ENCODE measurements around the gene S100A1.
"Not testable (repeated sequence)": the region's sequence is repeated elsewhere in the genome, so short reads cannot be mapped to it uniquely, and the experiment has no call there.

The S100A1 gene

GRCh38 chr1:153629971-153630370 is 1.7 kb downstream of the S100A1 start:
- no peak for FAIRE-seq
- DNase-seq (ENCODE audit: insufficient read length, low spot score): no peak

DNA sequence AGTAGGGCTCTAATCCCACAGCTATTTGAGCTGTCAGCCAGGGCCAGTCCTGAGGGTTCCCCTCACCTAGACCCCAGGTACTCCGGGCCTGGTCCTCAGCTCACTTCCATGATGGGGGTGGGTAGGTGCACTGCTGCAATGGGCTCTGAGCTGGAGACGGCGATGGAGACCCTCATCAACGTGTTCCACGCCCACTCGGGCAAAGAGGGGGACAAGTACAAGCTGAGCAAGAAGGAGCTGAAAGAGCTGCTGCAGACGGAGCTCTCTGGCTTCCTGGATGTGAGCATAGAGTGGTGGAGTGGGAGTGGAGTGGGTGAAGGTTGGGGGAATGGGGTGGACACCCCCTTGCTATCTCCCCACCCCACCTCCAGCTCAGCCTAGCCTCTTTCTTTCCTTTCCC is 2.1 kb downstream of the S100A1 start:
- DNase-seq (ENCODE audit: insufficient read length, low spot score) (no peak), FAIRE-seq (no peak)

DNA sequence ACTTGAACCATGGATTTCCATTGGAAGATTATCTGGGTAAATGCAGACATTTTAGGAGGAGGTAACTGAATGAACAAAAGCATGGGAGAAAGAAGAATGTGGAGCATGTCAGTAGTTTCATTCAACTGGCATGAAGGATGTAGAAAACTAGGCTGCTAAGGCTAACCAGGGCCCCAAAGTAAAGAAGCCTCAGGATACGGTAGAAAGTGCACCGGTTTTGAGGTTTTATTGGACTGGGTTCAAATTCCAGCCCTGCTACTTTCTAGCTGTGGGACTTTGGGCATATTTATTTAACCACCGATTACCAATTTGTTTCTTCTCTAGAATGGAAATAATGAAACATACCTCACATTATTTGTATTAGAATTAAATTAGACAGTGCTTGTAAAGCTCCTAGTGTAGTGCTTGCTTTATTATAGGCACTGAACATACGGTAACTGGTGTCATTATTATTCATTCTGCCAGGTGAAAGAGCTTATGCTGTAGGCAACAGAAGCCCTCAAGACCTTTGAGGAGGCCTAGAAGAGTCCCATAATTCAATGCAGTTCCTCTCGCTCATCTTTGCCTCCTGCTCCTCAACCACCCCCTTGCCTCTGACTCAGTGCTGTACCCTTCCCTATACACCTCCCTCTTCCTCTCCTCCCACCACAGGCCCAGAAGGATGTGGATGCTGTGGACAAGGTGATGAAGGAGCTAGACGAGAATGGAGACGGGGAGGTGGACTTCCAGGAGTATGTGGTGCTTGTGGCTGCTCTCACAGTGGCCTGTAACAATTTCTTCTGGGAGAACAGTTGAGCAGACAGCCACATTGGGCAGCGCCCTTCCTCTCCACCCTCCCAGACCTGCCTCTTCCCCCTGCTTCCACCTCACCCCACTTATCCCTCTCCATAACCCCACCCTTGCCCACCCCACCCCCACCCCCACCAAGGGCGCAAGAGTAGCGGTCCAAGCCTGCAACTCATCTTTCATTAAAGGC is 3.1 kb downstream of the S100A1 start:
- FAIRE-seq: no peak
- DNase-seq (ENCODE audit: insufficient read length, low spot score): no peak

GRCh38 chr1:153633161-153633753 is 5.0 kb downstream of the S100A1 start:
- no peak for DNase-seq (ENCODE audit: insufficient read length, low spot score)
- FAIRE-seq: no peak

GRCh38 chr1:153633754-153634665 is 5.8 kb downstream of the S100A1 start, which contains the start of gene CHTOP:
Gene CHTOP, plus strand, starts transcription at chr1:153634066. Its CDS starts 2,523 bp downstream, at chr1:153636589.
- peak; percentile 97 for FAIRE-seq

DNA sequence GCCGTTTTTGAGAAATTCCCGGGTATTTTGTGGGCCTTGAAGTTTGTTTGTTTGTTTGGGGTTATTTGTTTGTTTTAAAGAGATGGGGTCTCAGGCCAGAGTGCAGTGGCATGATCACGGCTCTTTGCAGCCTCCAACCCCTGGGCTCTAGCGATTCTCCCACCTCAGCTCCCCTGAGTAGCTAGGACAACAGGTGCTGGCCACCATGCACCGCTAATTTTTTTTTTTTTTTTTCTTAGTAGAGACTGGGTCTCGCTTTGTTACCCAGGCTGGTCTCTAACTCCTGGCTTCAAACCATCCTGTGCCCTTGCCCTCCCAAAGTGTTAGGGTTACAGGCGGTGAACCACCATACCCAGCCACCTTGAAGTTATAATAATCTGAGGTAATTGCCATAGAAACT is 7.6 kb downstream of the S100A1 start:
- FAIRE-seq (no peak), DNase-seq (ENCODE audit: insufficient read length, low spot score) (no peak)

More at GRCh38 chr1:153633754-153634665, 5.8 kb downstream of the S100A1 start, which contains the start of gene CHTOP:
- peak; percentile 97 for DNase-seq (ENCODE audit: insufficient read length, low spot score)

- FAIRE-seq: no peak
These were observed 8.1 kb downstream of the S100A1 start for GRCh38 chr1:153636312-153636711.

DNA sequence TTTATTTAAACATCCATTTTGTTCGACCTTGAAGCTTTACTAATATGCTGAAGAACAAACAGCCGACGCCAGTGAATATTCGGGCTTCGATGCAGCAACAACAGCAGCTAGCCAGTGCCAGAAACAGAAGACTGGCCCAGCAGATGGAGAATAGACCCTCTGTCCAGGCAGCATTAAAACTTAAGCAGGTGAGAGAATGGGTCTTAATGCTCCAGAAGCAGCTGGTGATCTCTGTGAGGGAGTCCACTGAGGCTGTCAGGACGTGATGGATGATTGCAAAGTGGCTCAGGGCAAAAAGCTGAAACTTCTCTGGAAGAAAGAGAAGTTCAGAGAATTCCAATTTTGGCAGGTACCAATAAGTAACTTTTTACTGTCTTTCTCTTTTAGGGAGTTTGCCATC is 10.0 kb downstream of the S100A1 start:
- DNase-seq (ENCODE audit: insufficient read length, low spot score): no peak
- FAIRE-seq: no peak

More at GRCh38 chr1:153636312-153636711, 8.1 kb downstream of the S100A1 start:
- no peak for DNase-seq (ENCODE audit: insufficient read length, low spot score)

- no peak for DNase-seq (ENCODE audit: insufficient read length, low spot score)
- FAIRE-seq: no peak
These were observed 11.0 kb downstream of the S100A1 start for GRCh38 chr1:153639280-153639679.

DNA sequence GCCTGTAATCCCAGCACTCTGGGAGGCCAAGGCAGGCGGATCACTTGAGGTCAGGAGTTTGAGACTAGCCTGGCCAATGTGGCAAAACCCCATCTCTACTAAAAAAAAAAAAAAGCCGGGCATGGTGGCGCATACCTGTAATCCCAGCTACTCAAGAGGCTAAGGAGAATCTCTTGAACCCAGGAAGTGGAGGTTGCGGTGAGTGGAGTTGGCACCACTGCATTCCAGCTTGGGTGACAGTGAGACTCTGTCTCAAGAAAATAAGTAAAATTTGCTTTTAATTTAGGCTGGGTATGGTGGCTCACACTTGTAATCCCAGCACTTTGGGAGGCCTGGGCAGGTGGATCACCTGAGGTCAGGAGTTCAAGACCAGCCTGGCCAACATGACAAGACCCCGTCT is 12.0 kb downstream of the S100A1 start:
- DNase-seq (ENCODE audit: insufficient read length, low spot score); FAIRE-seq: not testable (repeated sequence)

GRCh38 chr1:153640861-153641260 is 12.6 kb downstream of the S100A1 start:
- FAIRE-seq: no peak
- DNase-seq (ENCODE audit: insufficient read length, low spot score): no peak

GRCh38 chr1:153642161-153642560 is 13.9 kb downstream of the S100A1 start:
- DNase-seq (ENCODE audit: insufficient read length, low spot score): no peak
- no peak for FAIRE-seq

DNA sequence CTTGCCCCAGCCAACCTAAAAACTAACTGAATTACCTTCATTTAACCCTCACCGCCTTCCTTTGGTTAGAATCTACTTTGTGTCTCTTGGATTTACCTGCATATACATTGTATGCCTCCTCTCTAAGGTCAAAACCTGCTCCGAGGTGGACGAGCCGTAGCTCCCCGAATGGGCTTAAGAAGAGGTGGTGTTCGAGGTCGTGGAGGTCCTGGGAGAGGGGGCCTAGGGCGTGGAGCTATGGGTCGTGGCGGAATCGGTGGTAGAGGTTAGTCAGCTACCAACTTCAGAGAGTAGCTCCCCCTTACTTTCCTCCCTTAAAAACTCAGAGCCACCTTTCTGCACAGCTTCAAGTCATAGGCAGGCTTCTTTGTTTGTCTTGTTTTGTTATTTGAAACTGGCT is 14.9 kb downstream of the S100A1 start:
- FAIRE-seq: no peak
- DNase-seq (ENCODE audit: insufficient read length, low spot score): no peak

DNA sequence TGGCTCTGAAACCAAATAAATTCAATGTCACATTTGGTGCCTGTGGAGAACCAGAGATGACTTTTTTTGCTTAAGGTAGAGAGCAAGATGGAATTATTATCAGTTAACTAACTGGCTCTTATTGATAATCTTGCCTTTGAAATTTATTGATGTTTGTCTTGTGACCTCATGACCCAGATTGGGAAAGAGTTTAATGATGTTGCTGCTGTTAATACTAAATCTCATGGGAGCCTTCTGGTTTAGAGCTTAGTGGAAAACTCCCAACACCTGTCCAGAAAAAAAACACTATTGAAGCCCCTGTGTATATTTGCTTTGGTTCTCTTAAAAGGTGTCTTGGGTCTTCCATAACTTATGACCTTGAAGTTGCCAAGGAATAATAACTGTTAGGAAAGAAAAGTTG is 15.6 kb downstream of the S100A1 start:
- DNase-seq (ENCODE audit: insufficient read length, low spot score) (no peak), FAIRE-seq (no peak)

- DNase-seq (ENCODE audit: insufficient read length, low spot score): no peak
- FAIRE-seq: no peak
These were observed 18.6 kb downstream of the S100A1 start for GRCh38 chr1:153646672-153647345.

- DNase-seq (ENCODE audit: insufficient read length, low spot score) (no peak), FAIRE-seq (no peak)
These were observed 19.1 kb downstream of the S100A1 start for GRCh38 chr1:153647346-153647714.

- FAIRE-seq (no peak), DNase-seq (ENCODE audit: insufficient read length, low spot score) (no peak)
These were observed 19.9 kb downstream of the S100A1 start for GRCh38 chr1:153648000-153648643.

GRCh38 chr1:153649137-153649862 is 21.1 kb downstream of the S100A1 start:
- DNase-seq (ENCODE audit: insufficient read length, low spot score): no peak
- FAIRE-seq: no peak

DNA sequence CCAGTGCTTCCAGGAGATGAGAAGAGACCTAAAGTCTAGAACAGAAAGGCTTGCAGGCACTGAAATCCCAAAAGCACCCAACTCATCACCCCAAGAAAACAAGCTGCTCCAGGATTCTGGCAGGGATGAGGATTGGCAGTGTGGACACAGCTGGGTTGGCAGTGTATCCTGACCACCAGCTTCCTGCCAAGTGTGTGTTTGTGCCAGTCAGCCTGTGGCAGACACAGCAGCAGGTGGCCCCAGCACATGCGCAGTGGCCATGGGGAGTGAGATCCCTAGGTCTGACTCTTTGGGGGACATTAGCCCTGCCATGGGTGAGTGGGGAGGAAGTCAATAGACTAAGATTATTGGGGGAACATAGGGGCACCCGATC is 21.6 kb downstream of the S100A1 start:
- DNase-seq (ENCODE audit: insufficient read length, low spot score): no peak
- no peak for FAIRE-seq
